ENCODE measurements around the gene EEF1G.
A peak's percentile ranks its signal among the peaks of the same experiment; 100 is the strongest.

EEF1G gene

DNA sequence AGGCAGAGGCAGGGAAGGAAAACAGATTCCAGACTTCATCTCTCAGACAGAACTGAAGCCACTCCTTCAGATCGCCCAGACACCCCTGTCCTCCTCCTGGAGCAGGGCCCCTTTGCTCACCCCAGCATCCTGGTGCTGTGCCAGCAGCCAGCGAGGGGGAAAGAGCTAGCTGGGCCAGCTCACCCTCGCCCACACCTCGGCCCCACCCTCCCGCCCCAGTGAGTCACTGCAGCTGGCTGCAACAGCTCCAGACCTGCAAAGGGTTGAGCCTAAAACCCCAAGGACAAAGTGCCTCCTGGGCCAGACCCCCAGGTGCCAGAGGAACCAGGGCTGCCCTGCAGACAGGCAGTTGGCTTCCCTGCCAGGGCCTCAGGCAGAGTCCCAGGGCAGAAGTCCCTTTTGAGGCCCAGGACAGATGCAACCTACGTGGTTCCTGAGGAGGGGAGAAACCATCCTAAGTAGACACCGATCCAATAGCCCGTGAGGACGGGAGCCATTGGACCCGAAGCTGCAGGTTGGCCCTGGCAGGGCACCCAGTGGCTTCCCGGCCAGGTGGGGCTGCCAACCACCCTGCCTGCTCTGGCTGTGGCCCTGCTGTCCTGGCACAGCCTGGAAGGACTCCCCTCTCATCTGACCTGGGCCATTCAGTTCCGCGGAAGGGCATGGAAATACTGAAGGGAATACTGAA is 34.3 kb downstream of the EEF1G start:
- DNase-seq (ENCODE audit: low read depth) = peak; percentile 28

- DNase-seq (ENCODE audit: low read depth) = no peak
Observed at GRCh38 chr11:62538470-62539237, 35.0 kb downstream of the EEF1G start.

GRCh38 chr11:62536301-62536957 is 37.3 kb downstream of the EEF1G start:
- DNase-seq (ENCODE audit: low read depth) = no peak

DNA sequence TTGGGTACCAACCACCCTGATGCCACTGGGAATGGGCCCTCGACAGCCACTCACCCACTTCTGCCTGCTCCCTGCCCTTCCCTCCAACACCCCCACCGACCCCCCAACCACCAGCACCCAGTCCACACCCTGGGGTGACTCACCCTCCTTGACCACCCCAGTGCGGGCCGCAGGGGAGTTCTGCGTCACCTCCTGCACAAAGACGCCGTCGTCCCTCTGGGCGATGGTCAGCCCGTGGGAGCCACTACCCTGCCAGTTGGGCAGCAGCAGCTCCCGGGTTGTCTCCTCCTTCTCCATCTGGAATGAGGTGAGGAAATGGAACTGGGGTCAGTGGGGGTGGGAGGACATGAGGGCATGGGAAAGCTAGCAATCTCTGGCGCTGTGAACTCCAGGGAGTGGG is 37.9 kb downstream of the EEF1G start:
- no peak for DNase-seq (ENCODE audit: low read depth)

GRCh38 chr11:62534779-62535545 is 38.7 kb downstream of the EEF1G start:
- no peak for DNase-seq (ENCODE audit: low read depth)

GRCh38 chr11:62532096-62532495 is 41.6 kb downstream of the EEF1G start:
- no peak for DNase-seq (ENCODE audit: low read depth)

- no peak for DNase-seq (ENCODE audit: low read depth)
Observed at GRCh38 chr11:62516736-62517371, 56.8 kb downstream of the EEF1G start.

- no peak for DNase-seq (ENCODE audit: low read depth)
Observed at GRCh38 chr11:62514151-62514550, 59.5 kb downstream of the EEF1G start.

DNA sequence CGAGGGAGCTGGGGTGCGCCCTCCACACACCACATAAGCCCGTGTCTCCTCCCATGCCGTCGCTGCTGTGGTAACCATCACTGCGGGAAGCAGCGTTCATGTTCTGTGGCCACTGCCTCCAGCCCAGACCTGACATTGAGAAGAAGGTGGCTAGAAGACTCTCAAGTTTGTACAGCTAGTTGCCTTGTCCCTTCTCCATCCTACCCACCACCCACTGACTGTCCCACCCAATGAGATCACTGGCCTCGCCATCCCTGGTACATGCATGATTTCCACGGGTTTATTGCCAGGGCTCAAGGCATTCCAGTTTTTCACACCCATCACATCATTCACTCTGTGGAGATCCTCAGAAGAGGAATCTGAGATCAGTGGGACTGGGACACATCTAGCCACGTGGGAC is 60.1 kb downstream of the EEF1G start:
- no peak for DNase-seq (ENCODE audit: low read depth)

DNA sequence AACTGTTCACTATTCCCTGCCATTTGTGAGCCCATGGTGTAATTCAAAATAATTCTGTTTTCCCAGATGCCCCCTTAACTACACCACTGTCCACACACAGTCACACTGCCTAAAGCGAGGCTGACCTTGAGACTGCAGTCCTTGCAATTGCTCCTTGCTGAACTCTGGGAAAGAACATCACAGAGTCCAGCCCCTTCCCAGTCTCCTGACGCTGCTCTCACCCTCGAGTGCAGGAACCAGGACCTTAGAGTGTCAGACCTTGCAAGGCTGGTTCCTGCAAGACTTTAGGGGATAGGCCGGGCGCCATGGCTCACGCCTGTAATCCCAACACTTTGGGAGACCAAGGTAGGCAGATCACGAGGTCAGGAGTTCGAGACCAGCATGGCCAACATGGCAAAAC is 60.7 kb downstream of the EEF1G start:
- DNase-seq (ENCODE audit: low read depth) = no peak
